A673 (cell line): Measurements from ENCODE around the gene KRT36. TPM values are rescaled to one million over a fixed set of nuclear protein-coding genes. Genes with fewer than 3 reads are reported as not detected.

ENCODE experiments used
- BruUV-seq: library from RNA; stranded (reverse); fragments of 400-500 nt; replicated peaks from 2 replicates; lab custom pipeline; 2021; lab: Mats Ljungman, UMichigan
- CTCF ChIA-PET: fragments of 300-600 bp; sonication (Branson Sonifier 250); formaldehyde crosslinking; loops from one replicate; lab custom pipeline; 2022; ENCODE audit warnings: antibody characterized with exemption; lab: Charles Lee
- POLR2A ChIA-PET: fragments of 300-600 bp; sonication (Branson Sonifier 250); formaldehyde crosslinking; loops from one replicate; lab custom pipeline; 2022; ENCODE audit warnings: antibody characterized with exemption; ENCODE audit not compliant: low non-redundant PET; lab: Charles Lee
- DNase-seq: peaks from one replicate; pipeline ENCODE4 v3.0.0-alpha.2; 2015; ENCODE audit warnings: low spot score
- H3K27ac ChIP-seq: fragments of 200-600 bp; sonication (generic); 2 replicates; pipeline ENCODE4 v1.5.1; 2016; ENCODE audit warnings: mixed run types, low read depth, mild to moderate bottlenecking, mixed read lengths, antibody characterized with exemption, low read length; ENCODE audit not compliant: poor library complexity, severe bottlenecking
- H3K27me3 ChIP-seq: fragments of 200-600 bp; sonication (generic); replicated peaks from 2 replicates; pipeline ENCODE4 v1.6.1; 2017; ENCODE audit warnings: mixed run types, low read depth, mild to moderate bottlenecking, mixed read lengths, antibody characterized with exemption, low read length; ENCODE audit not compliant: insufficient read depth, poor library complexity
- H3K36me3 ChIP-seq: fragments of 200-600 bp; sonication (generic); 2 replicates; pipeline ENCODE4 v1.6.1; 2016; ENCODE audit warnings: mixed run types, mild to moderate bottlenecking, mixed read lengths, antibody characterized with exemption, low read length; ENCODE audit not compliant: insufficient read depth, poor library complexity, severe bottlenecking
- H3K4me1 ChIP-seq: fragments of 200-600 bp; sonication (generic); 2 replicates; pipeline ENCODE4 v1.6.1; 2017; ENCODE audit warnings: mixed run types, mild to moderate bottlenecking, mixed read lengths, antibody characterized with exemption, low read length; ENCODE audit not compliant: insufficient read depth, poor library complexity, severe bottlenecking
- H3K4me3 ChIP-seq: fragments of 200-600 bp; sonication (generic); 2 replicates; pipeline ENCODE4 v1.5.1; 2016; ENCODE audit warnings: low read depth, mixed run types, mild to moderate bottlenecking, mixed read lengths, low read length; ENCODE audit not compliant: poor library complexity, severe bottlenecking
- H3K9me3 ChIP-seq: fragments of 200-600 bp; sonication (generic); 2 replicates; pipeline ENCODE4 v1.6.1; 2016; ENCODE audit warnings: mixed run types, low read depth, mild to moderate bottlenecking, mixed read lengths, antibody characterized with exemption, low read length; ENCODE audit not compliant: poor library complexity, severe bottlenecking
- EZH2 ChIP-seq: fragments of 200-600 bp; sonication (generic); IDR thresholded peaks from 2 replicates; pipeline ENCODE4 v1.6.1; 2017; ENCODE audit warnings: borderline replicate concordance, low read depth, mild to moderate bottlenecking, mixed read lengths, antibody characterized with exemption, low read length; ENCODE audit not compliant: poor library complexity, severe bottlenecking
- intact Hi-C: fragments of 100-400 bp; cut with micrococcal nuclease; formaldehyde crosslinking; loops from one replicate; pipeline ENCODE4 v1.10.0; 2022; ENCODE audit not compliant: unreplicated experiment
- total RNA-seq: library from RNA; stranded (reverse); gene quantifications from 2 replicates; pipeline ENCODE4 v1.2.3, GENCODE V29; 2021
- TF ChIP-seq, protein P1 (sequence below): fragments of 300-800, 200-600 bp; sonication (generic); conservative IDR thresholded peaks from 2 replicates; pipeline ENCODE4 v1.5.1; 2017; ENCODE audit warnings: low read depth, mild to moderate bottlenecking, antibody characterized with exemption, low read length, moderate library complexity, mixed read lengths

KRT36 gene
- total RNA-seq, 1 experiment from 2014 or later = not detected

DNA sequence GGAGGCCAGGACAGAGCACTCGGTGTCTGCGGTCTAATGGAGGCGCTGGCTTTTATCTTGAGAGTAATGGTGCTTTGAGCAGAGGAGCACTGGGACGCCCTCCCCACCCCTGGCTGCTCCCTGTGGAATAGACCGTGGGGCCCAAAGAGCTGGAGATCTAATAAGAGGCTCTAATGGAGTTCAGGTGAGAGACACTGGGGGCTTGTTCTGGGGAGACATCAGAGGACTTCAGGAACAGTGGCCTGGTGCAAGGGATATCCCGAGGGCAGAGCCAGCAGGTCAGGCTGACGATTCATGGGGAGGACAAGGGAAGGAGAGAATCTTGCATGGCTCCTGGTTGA is 47.9 kb upstream of the KRT36 start:
- TF ChIP-seq, protein P1, sequence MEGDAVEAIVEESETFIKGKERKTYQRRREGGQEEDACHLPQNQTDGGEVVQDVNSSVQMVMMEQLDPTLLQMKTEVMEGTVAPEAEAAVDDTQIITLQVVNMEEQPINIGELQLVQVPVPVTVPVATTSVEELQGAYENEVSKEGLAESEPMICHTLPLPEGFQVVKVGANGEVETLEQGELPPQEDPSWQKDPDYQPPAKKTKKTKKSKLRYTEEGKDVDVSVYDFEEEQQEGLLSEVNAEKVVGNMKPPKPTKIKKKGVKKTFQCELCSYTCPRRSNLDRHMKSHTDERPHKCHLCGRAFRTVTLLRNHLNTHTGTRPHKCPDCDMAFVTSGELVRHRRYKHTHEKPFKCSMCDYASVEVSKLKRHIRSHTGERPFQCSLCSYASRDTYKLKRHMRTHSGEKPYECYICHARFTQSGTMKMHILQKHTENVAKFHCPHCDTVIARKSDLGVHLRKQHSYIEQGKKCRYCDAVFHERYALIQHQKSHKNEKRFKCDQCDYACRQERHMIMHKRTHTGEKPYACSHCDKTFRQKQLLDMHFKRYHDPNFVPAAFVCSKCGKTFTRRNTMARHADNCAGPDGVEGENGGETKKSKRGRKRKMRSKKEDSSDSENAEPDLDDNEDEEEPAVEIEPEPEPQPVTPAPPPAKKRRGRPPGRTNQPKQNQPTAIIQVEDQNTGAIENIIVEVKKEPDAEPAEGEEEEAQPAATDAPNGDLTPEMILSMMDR = no peak
- no peak for TF ChIP-seq EZH2
- ChIA-PET CTCF (no interaction called here), POLR2A (no interaction called here)
- Histone ChIP-seq H3K4me1 (no peaks in the 10 kb centered on the region), H3K9me3 (no peaks in the 10 kb centered on the region), H3K27me3 (no peaks in the 10 kb centered on the region), H3K4me3 (no peak overlapping the region), H3K27ac (no peak overlapping the region), H3K36me3 (no peaks in the 10 kb centered on the region)
- no TSS peak for BruUV-seq
- intact Hi-C loops = no loop called here
- no peak for DNase-seq

DNA sequence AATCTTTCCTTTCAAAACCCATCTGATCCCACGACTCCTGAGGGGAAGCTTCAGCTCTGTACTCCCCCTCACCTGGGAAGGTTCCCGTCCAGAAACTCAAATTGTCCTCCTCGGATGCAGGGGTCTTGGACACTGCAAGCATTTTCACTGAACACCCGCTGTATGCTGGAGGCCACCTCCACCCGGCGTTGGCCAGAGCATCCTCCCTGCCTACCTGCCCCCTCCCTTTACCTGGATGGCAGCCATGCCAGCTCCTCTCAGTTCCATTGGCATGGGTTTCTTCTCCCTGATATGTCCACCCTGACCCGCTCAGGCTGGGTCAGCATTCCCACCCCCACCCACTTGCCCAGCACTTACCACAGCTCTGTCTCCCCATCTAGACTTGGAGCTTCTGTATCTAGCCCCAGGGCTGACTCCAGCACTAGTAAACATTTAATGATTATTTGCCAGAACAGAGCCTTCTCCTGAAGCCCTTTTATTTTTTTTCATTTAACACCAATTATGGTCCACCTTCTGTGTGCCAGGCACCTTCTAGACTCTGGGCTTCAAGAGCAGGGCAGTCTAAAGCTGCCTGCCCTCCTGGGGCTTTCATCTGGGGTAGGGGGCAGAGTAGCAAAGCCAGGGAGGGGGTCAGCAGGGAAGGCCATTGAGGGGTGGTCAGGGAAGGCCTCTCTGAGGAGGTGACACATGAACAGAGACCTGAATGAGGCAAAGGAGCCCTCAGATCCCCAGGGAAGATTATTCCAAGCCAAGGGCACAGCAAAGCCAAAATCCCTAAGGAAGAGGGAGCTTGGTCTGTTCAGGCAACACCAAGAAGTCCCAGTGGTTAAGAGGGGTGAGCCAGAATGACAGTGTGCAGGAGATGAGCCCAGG is 47.3 kb upstream of the KRT36 start:
- no peak overlapping the region for H3K4me3 ChIP-seq
- no peaks in the 10 kb centered on the region for H3K36me3 ChIP-seq
- H3K4me1 ChIP-seq = no peaks in the 10 kb centered on the region
- H3K27me3 ChIP-seq = no peaks in the 10 kb centered on the region
- POLR2A ChIA-PET = no interaction called here
- no peak for TF ChIP-seq EZH2
- TF ChIP-seq, protein P1 = no peak
- intact Hi-C loops = no loop called here
- BruUV-seq = no TSS peak
- CTCF ChIA-PET = no interaction called here
- H3K27ac ChIP-seq = no peak overlapping the region
- no peaks in the 10 kb centered on the region for H3K9me3 ChIP-seq
- no peak for DNase-seq

- intact Hi-C loops = no loop called here
- Histone ChIP-seq H3K27ac (no peak overlapping the region), H3K36me3 (no peaks in the 10 kb centered on the region), H3K9me3 (no peaks in the 10 kb centered on the region), H3K4me3 (no peak overlapping the region), H3K27me3 (no peaks in the 10 kb centered on the region), H3K4me1 (no peaks in the 10 kb centered on the region)
- ChIA-PET CTCF (no interaction called here), POLR2A (no interaction called here)
- no TSS peak for BruUV-seq
- DNase-seq = no peak
- no peak for TF ChIP-seq EZH2
- TF ChIP-seq, protein P1 = no peak
These were observed 46.2 kb upstream of the KRT36 start for GRCh38 chr17:41535764-41536481.
